GM12878 (cell line): Measurements from ENCODE around the gene LMO7. TPM values are rescaled to one million over a fixed set of nuclear protein-coding genes. Genes with fewer than 3 reads are reported as not detected.

Source experiments
- ATAC-seq: fragments of 200-7000 bp; cut with Tn5 transposase; 3 replicates; pipeline ENCODE4 v1.9.1; 2020; ENCODE audit warnings: mild to moderate bottlenecking, moderate library complexity
- BruUV-seq: library from RNA; stranded (reverse); fragments of 400-500 nt; replicated peaks from 2 replicates; lab custom pipeline; 2021; lab: Mats Ljungman, UMichigan
- CTCF ChIA-PET: fragments of 300-600 bp; sonication (Branson Sonifier 250); formaldehyde crosslinking; extraction: SDS; loops from one replicate; lab custom pipeline; 2021; ENCODE audit warnings: inconsistent platforms; lab: Yijun Ruan, JAX
- POLR2A ChIA-PET: fragments of 350-600 bp; formaldehyde crosslinking; extraction: SDS; loops from one replicate; lab custom pipeline; 2021; ENCODE audit warnings: inconsistent platforms; lab: Charles Lee
- RAD21 ChIA-PET: fragments of 300-600 bp; sonication (Branson Sonifier 250); formaldehyde crosslinking; loops from one replicate; lab custom pipeline; 2023; ENCODE audit warnings: antibody characterized with exemption; ENCODE audit not compliant: unreplicated experiment; lab: Charles Lee
- SMC1A ChIA-PET: fragments of 300-600 bp; sonication (Branson Sonifier 250); formaldehyde crosslinking; loops from one replicate; lab custom pipeline; 2023; ENCODE audit not compliant: unreplicated experiment, uncharacterized antibody; lab: Charles Lee
- DNase-seq: peaks from one replicate; pipeline ENCODE4 v3.0.0-alpha.2; 2011; ENCODE audit warnings: low read depth, low spot score
- FAIRE-seq: peaks from 3 replicates; lab custom pipeline; 2011; peaks lifted over from hg19 to GRCh38; lab: Jason Lieb, UNC
- H2AFZ ChIP-seq: 2 replicates; pipeline ENCODE4 v1.6.0; 2011; ENCODE audit warnings: low read depth, low read length, control low read depth; ENCODE audit not compliant: control insufficient read depth
- H3K27ac ChIP-seq: 2 replicates; pipeline ENCODE4 v1.5.1; 2011; ENCODE audit warnings: control low read depth; ENCODE audit not compliant: control insufficient read depth, insufficient read depth
- H3K27me3 ChIP-seq, 2 experiments: replicated peaks in 1 of 2; 2 replicates each; pipeline versions ENCODE4 v1.6.0 to v1.6.1; 2011; ENCODE audit warnings: low read length in 1 of 2; ENCODE audit not compliant: control insufficient read depth in 2 of 2, insufficient read depth in 2 of 2
- H3K36me3 ChIP-seq, 2 experiments: 2 replicates each; pipeline ENCODE4 v1.5.1; 2011; ENCODE audit warnings: low read length in 1 of 2; ENCODE audit not compliant: control insufficient read depth in 2 of 2, insufficient read depth in 2 of 2
- H3K4me1 ChIP-seq: 2 replicates; pipeline ENCODE4 v1.6.1; 2011; ENCODE audit warnings: mild to moderate bottlenecking, low read length, moderate library complexity, mixed read lengths; ENCODE audit not compliant: control insufficient read depth, insufficient read depth
- H3K4me2 ChIP-seq: 2 replicates; pipeline ENCODE4 v1.6.0; 2011; ENCODE audit warnings: control low read depth; ENCODE audit not compliant: control insufficient read depth, insufficient read depth
- H3K4me3 ChIP-seq: fragments of 200-600 bp; sonication (generic); 2 replicates; pipeline ENCODE4 v1.5.1; 2016
- H3K79me2 ChIP-seq: 2 replicates; pipeline ENCODE4 v1.6.0; 2011; ENCODE audit warnings: low read length; ENCODE audit not compliant: control insufficient read depth, insufficient read depth
- H3K9ac ChIP-seq: 2 replicates; pipeline ENCODE4 v1.8.0; 2011; ENCODE audit warnings: low read length, control low read depth, mixed read lengths; ENCODE audit not compliant: control insufficient read depth, insufficient read depth
- H3K9me3 ChIP-seq: replicated peaks from 3 replicates; pipeline ENCODE4 v1.5.1; 2011; ENCODE audit warnings: mild to moderate bottlenecking, low read length; ENCODE audit not compliant: control insufficient read depth, insufficient read depth
- H4K20me1 ChIP-seq: 2 replicates; pipeline ENCODE4 v1.6.0; 2011; ENCODE audit not compliant: control insufficient read depth, insufficient read depth
- BACH1 ChIP-seq: fragments of 450-650 bp; IDR thresholded peaks from 2 replicates; pipeline ENCODE4 v1.6.1; 2017; ENCODE audit warnings: mild to moderate bottlenecking, borderline replicate concordance
- CEBPB ChIP-seq, 2 experiments: fragments of 150-350 bp in 1 of 2; IDR thresholded peaks; 2 replicates each; pipeline ENCODE4 v1.6.1; 2012 to 2014; ENCODE audit warnings: low read depth in 2 of 2, low read length in 2 of 2, borderline replicate concordance in 1 of 2, inconsistent platforms in 1 of 2
- MTA2 ChIP-seq: fragments of 450-650 bp; IDR thresholded peaks from 2 replicates; pipeline ENCODE4 v1.6.1; 2016; ENCODE audit warnings: low read depth, mild to moderate bottlenecking, moderate library complexity
- MTA3 ChIP-seq: IDR thresholded peaks from 2 replicates; pipeline ENCODE4 v1.6.1; 2012; ENCODE audit warnings: low read length, inconsistent platforms, borderline replicate concordance
- RFX5 ChIP-seq: IDR thresholded peaks from 2 replicates; pipeline ENCODE4 v1.6.1; 2011; ENCODE audit warnings: low read depth, low read length, improper control_type of control experiment
- TCF3 ChIP-seq: IDR thresholded peaks from 2 replicates; pipeline ENCODE4 v1.6.1; 2012; ENCODE audit warnings: low read depth, mild to moderate bottlenecking, low read length, borderline replicate concordance; ENCODE audit not compliant: insufficient read depth
- YBX1 ChIP-seq: fragments of 450-650 bp; IDR thresholded peaks from 2 replicates; pipeline ENCODE4 v1.6.1; 2016; ENCODE audit warnings: antibody characterized with exemption
- ZNF384 ChIP-seq: IDR thresholded peaks from 2 replicates; pipeline ENCODE4 v1.6.1; 2012; ENCODE audit warnings: low read depth, mild to moderate bottlenecking, low read length, improper control_type of control experiment, borderline replicate concordance
- ZSCAN29 ChIP-seq: fragments of 450-650 bp; IDR thresholded peaks from 2 replicates; pipeline ENCODE4 v1.6.1; 2017; ENCODE audit warnings: mild to moderate bottlenecking, moderate library complexity
- WGBS: methylation state at CpG from one replicate; pipeline ENCODE4 v1.1.6; 2016; ENCODE audit warnings: low lambda C conversion rate; ENCODE audit not compliant: insufficient replicate concordance, insufficient coverage; ENCODE audit errors: missing lambda C conversion rate; 5-methylcytosine and 5-hydroxymethylcytosine counted together
- in situ Hi-C: fragments of 300-500 bp; cut with MboI; formaldehyde crosslinking; loops from 9 replicates; pipeline ENCODE4 v1.14.3; 2018; ENCODE audit warnings: mixed read lengths
- intact Hi-C: fragments of 100-400 bp; cut with micrococcal nuclease; formaldehyde crosslinking; loops from one replicate; pipeline ENCODE4 v1.14.2; 2022; ENCODE audit not compliant: unreplicated experiment
- polyA plus RNA-seq, 11 experiments: library from polyadenylated mRNA; depleted of rRNA in 4 of 11; unstranded in 6 of 11; stranded (reverse) in 5 of 11; fragments of >200 nt; fragmentation: Nextera tagmentation in 4 of 11; fragmentation: Illumina TruSeq in 1 of 11; extraction: Ambion mirVana in 4 of 11; extraction: Trizol in 1 of 11; gene quantifications; 1 replicate in 1 of 11; 2 replicates in 10 of 11; pipeline versions ENCODE4 v1.2.1 to v1.2.3, GENCODE V29; 2011 to 2016; ENCODE audit warnings: inconsistent platforms in 2 of 11, missing spikeins in 2 of 11, low read depth in 1 of 11
- total RNA-seq, 4 experiments: library from RNA; depleted of rRNA in 3 of 4; stranded (reverse); fragments of >200 nt in 3 of 4; fragmentation: Illumina TruSeq in 1 of 4; extraction: Trizol in 1 of 4; gene quantifications; 2 replicates each; pipeline versions ENCODE4 v1.2.1 to v1.2.3, GENCODE V29; 2013 to 2021
- TF ChIP-seq, protein P1 (sequence below): IDR thresholded peaks from 2 replicates; pipeline ENCODE4 v1.6.1; 2012; ENCODE audit warnings: mild to moderate bottlenecking, low read depth, low read length
- TF ChIP-seq, protein P2 (sequence below): fragments of 150-350 bp; IDR thresholded peaks from 2 replicates; pipeline ENCODE4 v1.6.1; 2016; ENCODE audit warnings: low read depth, low read length

LMO7 gene
- total and polyA plus RNA-seq, 10 of the 15 experiments (the other 5 are each of a cell fraction or from before 2014, with no cell fraction given): 8.5 to 67.8 (median 36.8) TPM

DNA sequence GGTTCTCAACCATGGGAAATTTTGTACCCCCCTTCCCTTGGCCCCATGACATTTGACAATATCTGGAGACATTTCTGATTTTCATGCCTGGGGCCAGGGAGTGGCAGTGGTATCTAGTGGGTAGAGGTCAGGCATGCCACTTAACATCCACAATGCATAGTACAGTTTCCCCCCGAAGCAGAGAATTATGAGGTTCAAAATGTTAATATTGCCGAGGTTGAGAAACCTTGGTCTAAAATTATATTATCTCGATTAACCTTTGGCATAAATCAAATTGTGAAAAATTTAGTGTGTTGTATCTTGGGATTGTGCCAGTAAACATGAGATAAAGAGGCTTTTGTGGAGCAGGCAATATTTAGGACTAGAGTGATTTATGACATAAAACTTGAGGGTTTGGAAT is 147.9 kb downstream of the LMO7 start:
- Histone ChIP-seq H3K27ac (no peak overlapping the region), H2AFZ (no peak overlapping the region), H3K4me2 (no peak overlapping the region), H4K20me1 (no peaks in the 10 kb centered on the region)
- TF ChIP-seq YBX1 (no peak), TCF3 (no peak), MTA2 (no peak), CEBPB (IDR thresholded peaks at IDR 0.05; ENCODE audit: borderline replicate concordance in 1 of 2, low read depth in 2 of 2, low read length in 2 of 2) (no peak)
- TF ChIP-seq, all 136 proteins: peak for 0
- Histone ChIP-seq H3K27me3 (no peaks in the 10 kb centered on the region), H3K9me3 (peaks cover 3% of the 10 kb centered on the region; the same call in 2 of the 3 replicates), H3K36me3 (no peaks in the 10 kb centered on the region), H3K4me1 (no peaks in the 10 kb centered on the region), H3K79me2 (no peaks in the 10 kb centered on the region), H3K9ac (no peak overlapping the region), H3K4me3 (no peak overlapping the region)
- ATAC-seq: no peak
- WGBS: 97% methylated on average over 3 of the region's 3 CpGs
- DNase-seq: no peak
- no TSS peak for BruUV-seq
- intact Hi-C loops (no loop called here), in situ Hi-C loops (no loop called here)
- FAIRE-seq: no peak
- RAD21 ChIA-PET: interaction anchor here (1.3 to 2.0 kb wide), 2 partner anchors 21 to 23 kb away, joined by 4 to 6 read pairs; no protein-coding TSS in a partner anchor
- POLR2A ChIA-PET: no interaction called here
- CTCF ChIA-PET: interaction anchor here (0.9 to 1.2 kb wide), 4 partner anchors 10 to 85 kb away, joined by 3 to 4 read pairs (median 3); no protein-coding TSS in a partner anchor
- SMC1A ChIA-PET: interaction anchor here (1.2 to 1.6 kb wide), 3 partner anchors 11 to 88 kb away, joined by 3 to 6 read pairs (median 5); no protein-coding TSS in a partner anchor

DNA sequence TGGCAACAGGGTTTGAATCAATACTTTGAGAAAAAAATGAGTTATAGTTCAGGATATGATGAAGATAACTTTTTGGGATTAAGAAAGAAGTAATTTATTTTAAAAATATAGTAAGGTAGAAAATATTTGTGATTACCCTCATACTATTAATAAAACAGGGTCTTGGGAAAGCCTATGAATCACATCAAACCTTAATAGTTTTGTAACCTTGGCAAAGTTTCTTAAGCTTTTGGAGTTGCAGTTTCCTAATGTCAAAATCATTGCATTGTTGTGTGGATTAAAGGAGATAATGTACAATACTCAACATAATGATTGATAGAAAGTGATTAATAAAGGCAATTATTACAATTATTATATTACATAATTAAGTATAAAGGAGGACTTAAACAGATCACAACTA is 149.0 kb downstream of the LMO7 start:
- no peak overlapping the region for H3K4me3 ChIP-seq
- RAD21 ChIA-PET: no interaction called here
- H3K4me1 ChIP-seq: no peaks in the 10 kb centered on the region
- SMC1A ChIA-PET: no interaction called here
- H3K9ac ChIP-seq: no peak overlapping the region
- in situ Hi-C loops: no loop called here
- H3K27ac ChIP-seq: no peak overlapping the region
- intact Hi-C loops: no loop called here
- POLR2A ChIA-PET: no interaction called here
- no peak for DNase-seq
- FAIRE-seq: peak; percentile 41
- no peaks in the 10 kb centered on the region for H3K79me2 ChIP-seq
- H3K4me2 ChIP-seq: no peak overlapping the region
- no TSS peak for BruUV-seq
- ATAC-seq: no peak
- CTCF ChIA-PET: no interaction called here
- peaks cover 3% of the 10 kb centered on the region; the same call in 2 of the 3 replicates for H3K9me3 ChIP-seq
- no peaks in the 10 kb centered on the region for H4K20me1 ChIP-seq
- no peak overlapping the region for H2AFZ ChIP-seq
- H3K27me3 ChIP-seq: no peaks in the 10 kb centered on the region
- no peaks in the 10 kb centered on the region for H3K36me3 ChIP-seq
- no peak for TF ChIP-seq MTA2
- TF ChIP-seq RFX5: no peak
- no peak for TF ChIP-seq ZSCAN29
- TF ChIP-seq, protein P1, sequence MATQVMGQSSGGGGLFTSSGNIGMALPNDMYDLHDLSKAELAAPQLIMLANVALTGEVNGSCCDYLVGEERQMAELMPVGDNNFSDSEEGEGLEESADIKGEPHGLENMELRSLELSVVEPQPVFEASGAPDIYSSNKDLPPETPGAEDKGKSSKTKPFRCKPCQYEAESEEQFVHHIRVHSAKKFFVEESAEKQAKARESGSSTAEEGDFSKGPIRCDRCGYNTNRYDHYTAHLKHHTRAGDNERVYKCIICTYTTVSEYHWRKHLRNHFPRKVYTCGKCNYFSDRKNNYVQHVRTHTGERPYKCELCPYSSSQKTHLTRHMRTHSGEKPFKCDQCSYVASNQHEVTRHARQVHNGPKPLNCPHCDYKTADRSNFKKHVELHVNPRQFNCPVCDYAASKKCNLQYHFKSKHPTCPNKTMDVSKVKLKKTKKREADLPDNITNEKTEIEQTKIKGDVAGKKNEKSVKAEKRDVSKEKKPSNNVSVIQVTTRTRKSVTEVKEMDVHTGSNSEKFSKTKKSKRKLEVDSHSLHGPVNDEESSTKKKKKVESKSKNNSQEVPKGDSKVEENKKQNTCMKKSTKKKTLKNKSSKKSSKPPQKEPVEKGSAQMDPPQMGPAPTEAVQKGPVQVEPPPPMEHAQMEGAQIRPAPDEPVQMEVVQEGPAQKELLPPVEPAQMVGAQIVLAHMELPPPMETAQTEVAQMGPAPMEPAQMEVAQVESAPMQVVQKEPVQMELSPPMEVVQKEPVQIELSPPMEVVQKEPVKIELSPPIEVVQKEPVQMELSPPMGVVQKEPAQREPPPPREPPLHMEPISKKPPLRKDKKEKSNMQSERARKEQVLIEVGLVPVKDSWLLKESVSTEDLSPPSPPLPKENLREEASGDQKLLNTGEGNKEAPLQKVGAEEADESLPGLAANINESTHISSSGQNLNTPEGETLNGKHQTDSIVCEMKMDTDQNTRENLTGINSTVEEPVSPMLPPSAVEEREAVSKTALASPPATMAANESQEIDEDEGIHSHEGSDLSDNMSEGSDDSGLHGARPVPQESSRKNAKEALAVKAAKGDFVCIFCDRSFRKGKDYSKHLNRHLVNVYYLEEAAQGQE: no peak
- no peak for TF ChIP-seq BACH1
- TF ChIP-seq ZNF384: no peak
- TF ChIP-seq, protein P2, sequence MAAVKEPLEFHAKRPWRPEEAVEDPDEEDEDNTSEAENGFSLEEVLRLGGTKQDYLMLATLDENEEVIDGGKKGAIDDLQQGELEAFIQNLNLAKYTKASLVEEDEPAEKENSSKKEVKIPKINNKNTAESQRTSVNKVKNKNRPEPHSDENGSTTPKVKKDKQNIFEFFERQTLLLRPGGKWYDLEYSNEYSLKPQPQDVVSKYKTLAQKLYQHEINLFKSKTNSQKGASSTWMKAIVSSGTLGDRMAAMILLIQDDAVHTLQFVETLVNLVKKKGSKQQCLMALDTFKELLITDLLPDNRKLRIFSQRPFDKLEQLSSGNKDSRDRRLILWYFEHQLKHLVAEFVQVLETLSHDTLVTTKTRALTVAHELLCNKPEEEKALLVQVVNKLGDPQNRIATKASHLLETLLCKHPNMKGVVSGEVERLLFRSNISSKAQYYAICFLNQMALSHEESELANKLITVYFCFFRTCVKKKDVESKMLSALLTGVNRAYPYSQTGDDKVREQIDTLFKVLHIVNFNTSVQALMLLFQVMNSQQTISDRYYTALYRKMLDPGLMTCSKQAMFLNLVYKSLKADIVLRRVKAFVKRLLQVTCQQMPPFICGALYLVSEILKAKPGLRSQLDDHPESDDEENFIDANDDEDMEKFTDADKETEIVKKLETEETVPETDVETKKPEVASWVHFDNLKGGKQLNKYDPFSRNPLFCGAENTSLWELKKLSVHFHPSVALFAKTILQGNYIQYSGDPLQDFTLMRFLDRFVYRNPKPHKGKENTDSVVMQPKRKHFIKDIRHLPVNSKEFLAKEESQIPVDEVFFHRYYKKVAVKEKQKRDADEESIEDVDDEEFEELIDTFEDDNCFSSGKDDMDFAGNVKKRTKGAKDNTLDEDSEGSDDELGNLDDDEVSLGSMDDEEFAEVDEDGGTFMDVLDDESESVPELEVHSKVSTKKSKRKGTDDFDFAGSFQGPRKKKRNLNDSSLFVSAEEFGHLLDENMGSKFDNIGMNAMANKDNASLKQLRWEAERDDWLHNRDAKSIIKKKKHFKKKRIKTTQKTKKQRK: no peak
- TF ChIP-seq MTA3: no peak
